ENCODE data around the gene TNIK. TPM values are rescaled to one million over a fixed set of nuclear protein-coding genes. Genes with fewer than 3 reads are reported as not detected.

Gene TNIK
- total RNA-seq, 3 donors from 2014 or later: 12.9 to 15.4 (median 13.5) TPM

- DNase-seq: no peak
- Mint-ChIP-seq H3K4me3 (no peak overlapping the region), H3K4me1 (ENCODE audit: low read depth) (peaks cover 56% of the 10 kb centered on the region), H3K9me3 (no peaks in the 10 kb centered on the region), H3K36me3 (ENCODE audit: insufficient read depth) (peaks cover 9% of the 10 kb centered on the region), H3K27me3 (ENCODE audit: low read depth) (no peaks in the 10 kb centered on the region)
- peak; percentile 74 to 85 for ATAC-seq
These were observed 52.4 kb downstream of the TNIK start for GRCh38 chr3:171407759-171408158.

GRCh38 chr3:171404376-171404967 is 55.7 kb downstream of the TNIK start:
- H3K9me3 Mint-ChIP-seq: no peaks in the 10 kb centered on the region
- peaks cover 12% of the 10 kb centered on the region for H3K36me3 Mint-ChIP-seq (ENCODE audit: insufficient read depth)
- DNase-seq (no peak), ATAC-seq (no peak)
- no peaks in the 10 kb centered on the region for H3K27me3 Mint-ChIP-seq (ENCODE audit: low read depth)
- no peak overlapping the region for H3K4me3 Mint-ChIP-seq
- peaks cover 54% of the 10 kb centered on the region for H3K4me1 Mint-ChIP-seq (ENCODE audit: low read depth)

GRCh38 chr3:171402281-171402680 is 57.9 kb downstream of the TNIK start:
- Mint-ChIP-seq H3K4me1 (ENCODE audit: low read depth) (peaks cover 49% of the 10 kb centered on the region), H3K4me3 (no peak overlapping the region), H3K27me3 (ENCODE audit: low read depth) (no peaks in the 10 kb centered on the region), H3K9me3 (no peaks in the 10 kb centered on the region), H3K36me3 (ENCODE audit: insufficient read depth) (peaks cover 12% of the 10 kb centered on the region)
- DNase-seq (no peak), ATAC-seq (no peak)

- no peak for DNase-seq
- Mint-ChIP-seq H3K9me3 (no peaks in the 10 kb centered on the region), H3K27me3 (ENCODE audit: low read depth) (no peaks in the 10 kb centered on the region), H3K4me1 (ENCODE audit: low read depth) (peaks cover 48% of the 10 kb centered on the region), H3K36me3 (ENCODE audit: insufficient read depth) (peaks cover 7% of the 10 kb centered on the region), H3K4me3 (no peak overlapping the region)
- ATAC-seq: no peak
These were observed 58.8 kb downstream of the TNIK start for GRCh38 chr3:171401432-171401831.

GRCh38 chr3:171399842-171400241 is 60.4 kb downstream of the TNIK start:
- Mint-ChIP-seq H3K27me3 (ENCODE audit: low read depth) (no peaks in the 10 kb centered on the region), H3K9me3 (no peaks in the 10 kb centered on the region), H3K4me3 (no peak overlapping the region), H3K4me1 (ENCODE audit: low read depth) (peaks cover 51% of the 10 kb centered on the region), H3K36me3 (ENCODE audit: insufficient read depth) (peaks cover 5% of the 10 kb centered on the region)
- no peak for DNase-seq
- ATAC-seq: no peak

- Mint-ChIP-seq H3K4me1 (ENCODE audit: low read depth) (peaks cover 52% of the 10 kb centered on the region), H3K9me3 (peaks cover 7% of the 10 kb centered on the region), H3K27me3 (ENCODE audit: low read depth) (no peaks in the 10 kb centered on the region), H3K36me3 (ENCODE audit: insufficient read depth) (peaks cover 7% of the 10 kb centered on the region), H3K4me3 (no peak overlapping the region)
- DNase-seq: no peak
- no peak for ATAC-seq
These were observed 61.9 kb downstream of the TNIK start for GRCh38 chr3:171398343-171398742.

GRCh38 chr3:171397089-171397488 is 63.1 kb downstream of the TNIK start:
- no peak overlapping the region for H3K4me3 Mint-ChIP-seq
- H3K4me1 Mint-ChIP-seq (ENCODE audit: low read depth): peaks cover 47% of the 10 kb centered on the region
- no peak for ATAC-seq
- H3K27me3 Mint-ChIP-seq (ENCODE audit: low read depth): no peaks in the 10 kb centered on the region
- DNase-seq: no peak
- H3K36me3 Mint-ChIP-seq (ENCODE audit: insufficient read depth): peaks cover 7% of the 10 kb centered on the region
- peaks cover 8% of the 10 kb centered on the region for H3K9me3 Mint-ChIP-seq

- Mint-ChIP-seq H3K4me1 (ENCODE audit: low read depth) (peaks cover 41% of the 10 kb centered on the region), H3K4me3 (no peak overlapping the region), H3K27me3 (ENCODE audit: low read depth) (no peaks in the 10 kb centered on the region), H3K36me3 (ENCODE audit: insufficient read depth) (peaks cover 17% of the 10 kb centered on the region), H3K9me3 (peaks cover 18% of the 10 kb centered on the region)
- ATAC-seq: no peak
- DNase-seq: no peak
These were observed 64.2 kb downstream of the TNIK start for GRCh38 chr3:171396048-171396447.

- DNase-seq (no peak), ATAC-seq (no peak)
- Mint-ChIP-seq H3K4me1 (ENCODE audit: low read depth) (peaks cover 46% of the 10 kb centered on the region), H3K9me3 (peaks cover 18% of the 10 kb centered on the region), H3K4me3 (no peak overlapping the region), H3K36me3 (ENCODE audit: insufficient read depth) (peaks cover 14% of the 10 kb centered on the region), H3K27me3 (ENCODE audit: low read depth) (no peaks in the 10 kb centered on the region)
These were observed 67.0 kb downstream of the TNIK start for GRCh38 chr3:171393032-171393744.

- H3K9me3 Mint-ChIP-seq: peaks cover 18% of the 10 kb centered on the region
- no peak overlapping the region for H3K4me3 Mint-ChIP-seq
- H3K36me3 Mint-ChIP-seq (ENCODE audit: insufficient read depth): peaks cover 14% of the 10 kb centered on the region
- H3K27me3 Mint-ChIP-seq (ENCODE audit: low read depth): no peaks in the 10 kb centered on the region
- DNase-seq (no peak), ATAC-seq (no peak)
- peaks cover 48% of the 10 kb centered on the region for H3K4me1 Mint-ChIP-seq (ENCODE audit: low read depth)
These were observed 68.8 kb downstream of the TNIK start for GRCh38 chr3:171391432-171391831.

GRCh38 chr3:171390051-171390941 is 69.9 kb downstream of the TNIK start:
- Mint-ChIP-seq H3K4me1 (ENCODE audit: low read depth) (peaks cover 44% of the 10 kb centered on the region), H3K27me3 (ENCODE audit: low read depth) (no peaks in the 10 kb centered on the region), H3K4me3 (no peak overlapping the region), H3K36me3 (ENCODE audit: insufficient read depth) (peaks cover 14% of the 10 kb centered on the region), H3K9me3 (peaks cover 18% of the 10 kb centered on the region)
- ATAC-seq (no peak), DNase-seq (no peak)

- Mint-ChIP-seq H3K4me3 (no peak overlapping the region), H3K36me3 (ENCODE audit: insufficient read depth) (peaks cover 17% of the 10 kb centered on the region), H3K4me1 (ENCODE audit: low read depth) (peaks cover 48% of the 10 kb centered on the region), H3K9me3 (peaks cover 18% of the 10 kb centered on the region), H3K27me3 (ENCODE audit: low read depth) (no peaks in the 10 kb centered on the region)
- ATAC-seq: no peak
- DNase-seq: no peak
These were observed 70.7 kb downstream of the TNIK start for GRCh38 chr3:171389491-171389890.

GRCh38 chr3:171388527-171388926 is 71.7 kb downstream of the TNIK start:
- H3K9me3 Mint-ChIP-seq: peaks cover 13% of the 10 kb centered on the region
- H3K27me3 Mint-ChIP-seq (ENCODE audit: low read depth): no peaks in the 10 kb centered on the region
- DNase-seq (no peak), ATAC-seq (no peak)
- no peak overlapping the region for H3K4me3 Mint-ChIP-seq
- peaks cover 54% of the 10 kb centered on the region for H3K4me1 Mint-ChIP-seq (ENCODE audit: low read depth)
- H3K36me3 Mint-ChIP-seq (ENCODE audit: insufficient read depth): peaks cover 18% of the 10 kb centered on the region

GRCh38 chr3:171387062-171387461 is 73.1 kb downstream of the TNIK start:
- Mint-ChIP-seq H3K4me1 (ENCODE audit: low read depth) (peaks cover 60% of the 10 kb centered on the region), H3K36me3 (ENCODE audit: insufficient read depth) (peaks cover 17% of the 10 kb centered on the region), H3K9me3 (peaks cover 10% of the 10 kb centered on the region), H3K27me3 (ENCODE audit: low read depth) (no peaks in the 10 kb centered on the region), H3K4me3 (no peak overlapping the region)
- no peak for ATAC-seq
- DNase-seq: no peak
